ENCODE measurements around the gene RAB1B. TPM values are rescaled to one million over a fixed set of nuclear protein-coding genes. Genes with fewer than 3 reads are reported as not detected.

The RAB1B gene
- total RNA-seq, 2 donors from 2014 or later, result 122 to 126 TPM

DNA sequence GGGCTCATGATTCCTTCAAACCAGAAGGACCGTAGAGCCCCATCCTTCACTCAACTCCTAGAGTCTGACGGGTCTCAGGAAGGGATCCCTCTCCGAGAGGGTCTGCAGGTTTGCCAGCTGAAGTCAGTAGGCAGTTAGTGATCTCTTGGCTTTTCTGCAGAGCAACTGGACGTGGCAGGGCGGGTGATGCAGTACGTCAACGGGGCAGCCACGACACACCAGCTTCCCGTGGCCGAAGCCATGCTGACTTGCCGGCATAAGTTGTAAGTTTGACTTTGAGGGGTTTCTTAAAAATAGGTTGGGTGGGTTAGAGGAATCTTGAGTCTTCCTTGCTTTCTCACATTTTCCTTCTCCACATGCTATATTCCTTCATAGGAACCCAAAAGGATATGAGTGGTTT lies 33.3 kb upstream of the RAB1B start:
- DNase-seq, result no peak
- Mint-ChIP-seq H3K4me1 (no peaks in the 10 kb centered on the region), H3K9me3 (no peaks in the 10 kb centered on the region), H3K4me3 (no peak overlapping the region), H3K36me3 (ENCODE audit: low read depth) (peaks cover 63% of the 10 kb centered on the region), H3K27ac (no peak overlapping the region), H3K27me3 (ENCODE audit: insufficient read depth) (no peaks in the 10 kb centered on the region)
- Histone ChIP-seq H3K27ac (ENCODE audit: low read depth, low read length) (no peak overlapping the region), H3K36me3 (ENCODE audit: control insufficient read depth, insufficient read depth, low read length) (peaks cover 46% of the 10 kb centered on the region), H3K9ac (ENCODE audit: extremely low read depth, low read length, poor library complexity, severe bottlenecking) (no peak overlapping the region), H3K9me3 (ENCODE audit: control insufficient read depth, low read length) (no peaks in the 10 kb centered on the region), H3K4me1 (ENCODE audit: control insufficient read depth, insufficient read depth, low read length) (no peaks in the 10 kb centered on the region), H3K27me3 (ENCODE audit: control insufficient read depth, insufficient read depth, low read length, poor library complexity, severe bottlenecking) (no peaks in the 10 kb centered on the region), H3K4me3 (ENCODE audit: low read length) (no peak overlapping the region)
- 90 to 95% methylated on average over 8 to 10 of the region's 11 CpGs for WGBS, 2 experiments (ENCODE audit: insufficient coverage in 1 of 2, insufficient read length in 1 of 2)
- TF ChIP-seq CTCF (conservative IDR thresholded peaks at IDR 0.05), result no peak

DNA sequence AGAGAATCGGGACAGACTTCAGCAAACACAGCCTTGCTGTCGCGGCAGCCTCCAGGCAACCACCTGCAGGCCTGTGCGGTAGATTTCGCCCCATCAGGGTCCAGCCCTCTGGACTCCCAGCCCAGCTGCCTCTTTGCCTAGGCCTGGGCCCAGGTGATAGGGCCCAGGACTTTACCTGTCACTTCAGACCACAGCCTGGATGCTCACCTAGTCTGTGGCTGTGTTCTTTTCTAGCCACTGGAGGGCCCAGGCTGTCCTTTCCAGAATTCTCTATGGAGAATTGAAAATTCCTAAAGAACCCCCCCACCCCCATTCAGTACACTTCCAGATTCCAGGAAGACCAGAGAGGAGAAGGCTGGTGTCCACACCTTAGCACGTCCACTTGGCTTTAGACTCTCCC lies 30.6 kb upstream of the RAB1B start:
- Mint-ChIP-seq H3K4me3 (no peak overlapping the region), H3K27ac (no peak overlapping the region), H3K27me3 (ENCODE audit: insufficient read depth) (no peaks in the 10 kb centered on the region), H3K36me3 (ENCODE audit: low read depth) (peaks cover 55% of the 10 kb centered on the region), H3K9me3 (no peaks in the 10 kb centered on the region), H3K4me1 (no peaks in the 10 kb centered on the region)
- peak; percentile 31 for TF ChIP-seq CTCF (conservative IDR thresholded peaks at IDR 0.05)
- H3K27me3 ChIP-seq (ENCODE audit: control insufficient read depth, insufficient read depth, low read length, poor library complexity, severe bottlenecking), result no peaks in the 10 kb centered on the region
- H3K9ac ChIP-seq (ENCODE audit: extremely low read depth, low read length, poor library complexity, severe bottlenecking), result no peak overlapping the region
- 94 to 96% methylated on average over 6 of the region's 6 CpGs for WGBS, 2 experiments (ENCODE audit: insufficient coverage in 1 of 2, insufficient read length in 1 of 2)
- no peak for DNase-seq
- H3K4me3 ChIP-seq (ENCODE audit: low read length), result no peak overlapping the region
- no peaks in the 10 kb centered on the region for H3K9me3 ChIP-seq (ENCODE audit: control insufficient read depth, low read length)
- peaks cover 46% of the 10 kb centered on the region for H3K36me3 ChIP-seq (ENCODE audit: control insufficient read depth, insufficient read depth, low read length)
- H3K27ac ChIP-seq (ENCODE audit: low read depth, low read length), result no peak overlapping the region
- H3K4me1 ChIP-seq (ENCODE audit: control insufficient read depth, insufficient read depth, low read length), result no peaks in the 10 kb centered on the region

GRCh38 chr11:66238786-66239413 lies 29.5 kb upstream of the RAB1B start:
- Histone ChIP-seq H3K27ac (ENCODE audit: low read depth, low read length) (no peak overlapping the region), H3K27me3 (ENCODE audit: control insufficient read depth, insufficient read depth, low read length, poor library complexity, severe bottlenecking) (no peaks in the 10 kb centered on the region), H3K4me1 (ENCODE audit: control insufficient read depth, insufficient read depth, low read length) (no peaks in the 10 kb centered on the region), H3K4me3 (ENCODE audit: low read length) (no peak overlapping the region), H3K36me3 (ENCODE audit: control insufficient read depth, insufficient read depth, low read length) (peaks cover 45% of the 10 kb centered on the region), H3K9ac (ENCODE audit: extremely low read depth, low read length, poor library complexity, severe bottlenecking) (no peak overlapping the region), H3K9me3 (ENCODE audit: control insufficient read depth, low read length) (no peaks in the 10 kb centered on the region)
- Mint-ChIP-seq H3K27ac (no peak overlapping the region), H3K4me3 (no peak overlapping the region), H3K36me3 (ENCODE audit: low read depth) (peaks cover 46% of the 10 kb centered on the region), H3K27me3 (ENCODE audit: insufficient read depth) (no peaks in the 10 kb centered on the region), H3K4me1 (no peaks in the 10 kb centered on the region), H3K9me3 (no peaks in the 10 kb centered on the region)
- WGBS, 2 experiments (ENCODE audit: insufficient coverage in 1 of 2, insufficient read length in 1 of 2), result 96 to 98% methylated on average over 10 to 17 of the region's 17 CpGs
- DNase-seq, result no peak
- no peak for TF ChIP-seq CTCF (conservative IDR thresholded peaks at IDR 0.05)
